ENCODE results near the gene KLHL29.

The KLHL29 gene

GRCh38 chr2:23478087-23478932 lies 93.3 kb downstream of the KLHL29 start:
- Histone ChIP-seq H3K9me2 (replicated peaks; ENCODE audit: control insufficient read depth, low read length) (no peaks in the 10 kb centered on the region), H3K27ac (ENCODE audit: low read depth, low read length) (no peak overlapping the region), H3K79me2 (ENCODE audit: control insufficient read depth, low read length) (no peaks in the 10 kb centered on the region), H3K9me3 (ENCODE audit: control insufficient read depth, insufficient read depth, low read length) (no peaks in the 10 kb centered on the region), H3K36me3 (ENCODE audit: control insufficient read depth, low read length) (no peaks in the 10 kb centered on the region), H3K27me3 (ENCODE audit: control insufficient read depth, low read length) (no peaks in the 10 kb centered on the region), H3K4me2 (ENCODE audit: low read length) (no peak overlapping the region), H3K4me3 (ENCODE audit: low read length) (no peak overlapping the region), H3F3A (ENCODE audit: control insufficient read depth, insufficient read depth) (no peaks in the 10 kb centered on the region), H3K4me1 (ENCODE audit: control insufficient read depth, low read length) (no peaks in the 10 kb centered on the region), H4K20me1 (ENCODE audit: control insufficient read depth, insufficient read depth, low read depth, low read length) (no peaks in the 10 kb centered on the region)
- no peak for TF ChIP-seq EZH2phosphoT487 (IDR thresholded peaks at IDR 0.05; ENCODE audit: borderline replicate concordance, low read length)

GRCh38 chr2:23478933-23479683 lies 94.1 kb downstream of the KLHL29 start:
- H3K9me2 ChIP-seq (replicated peaks; ENCODE audit: control insufficient read depth, low read length): no peaks in the 10 kb centered on the region
- H3K79me2 ChIP-seq (ENCODE audit: control insufficient read depth, low read length): no peaks in the 10 kb centered on the region
- H3F3A ChIP-seq (ENCODE audit: control insufficient read depth, insufficient read depth): no peaks in the 10 kb centered on the region
- H3K27ac ChIP-seq (ENCODE audit: low read depth, low read length): no peak overlapping the region
- H3K27me3 ChIP-seq (ENCODE audit: control insufficient read depth, low read length): no peaks in the 10 kb centered on the region
- no peaks in the 10 kb centered on the region for H4K20me1 ChIP-seq (ENCODE audit: control insufficient read depth, insufficient read depth, low read depth, low read length)
- no peak overlapping the region for H3K4me2 ChIP-seq (ENCODE audit: low read length)
- TF ChIP-seq CTCF (IDR thresholded peaks at IDR 0.05; ENCODE audit: low read depth, low read length, poor library complexity, severe bottlenecking) (no peak), EZH2phosphoT487 (IDR thresholded peaks at IDR 0.05; ENCODE audit: borderline replicate concordance, low read length) (no peak)
- H3K9me3 ChIP-seq (ENCODE audit: control insufficient read depth, insufficient read depth, low read length): no peaks in the 10 kb centered on the region
- no peaks in the 10 kb centered on the region for H3K36me3 ChIP-seq (ENCODE audit: control insufficient read depth, low read length)
- no peaks in the 10 kb centered on the region for H3K4me1 ChIP-seq (ENCODE audit: control insufficient read depth, low read length)
- no peak overlapping the region for H3K4me3 ChIP-seq (ENCODE audit: low read length)

GRCh38 chr2:23480957-23481797 lies 96.2 kb downstream of the KLHL29 start:
- Histone ChIP-seq H3K9me2 (replicated peaks; ENCODE audit: control insufficient read depth, low read length) (no peaks in the 10 kb centered on the region), H3K27ac (ENCODE audit: low read depth, low read length) (no peak overlapping the region)
- TF ChIP-seq CTCF (IDR thresholded peaks at IDR 0.05; ENCODE audit: low read depth, low read length, poor library complexity, severe bottlenecking) (no peak), EZH2phosphoT487 (IDR thresholded peaks at IDR 0.05; ENCODE audit: borderline replicate concordance, low read length) (no peak)

More at GRCh38 chr2:23480957-23481797, 96.2 kb downstream of the KLHL29 start:
- H3K4me1 ChIP-seq (ENCODE audit: control insufficient read depth, low read length): no peaks in the 10 kb centered on the region
- no peaks in the 10 kb centered on the region for H3K9me3 ChIP-seq (ENCODE audit: control insufficient read depth, insufficient read depth, low read length)
- no peaks in the 10 kb centered on the region for H3F3A ChIP-seq (ENCODE audit: control insufficient read depth, insufficient read depth)
- no peaks in the 10 kb centered on the region for H4K20me1 ChIP-seq (ENCODE audit: control insufficient read depth, insufficient read depth, low read depth, low read length)
- no peaks in the 10 kb centered on the region for H3K79me2 ChIP-seq (ENCODE audit: control insufficient read depth, low read length)
- no peak overlapping the region for H3K4me3 ChIP-seq (ENCODE audit: low read length)
- H3K27me3 ChIP-seq (ENCODE audit: control insufficient read depth, low read length): no peaks in the 10 kb centered on the region
- no peak overlapping the region for H3K4me2 ChIP-seq (ENCODE audit: low read length)
- no peaks in the 10 kb centered on the region for H3K36me3 ChIP-seq (ENCODE audit: control insufficient read depth, low read length)
